NT2/D1 (cell line): ENCODE measurements around the gene UPF3B.

Experiments
- SUZ12 ChIP-seq: IDR thresholded peaks from 2 replicates; pipeline ENCODE4 v1.6.1; 2011; ENCODE audit not compliant: insufficient read length, insufficient read depth; ENCODE audit errors: extremely low read depth
- YY1 ChIP-seq: IDR thresholded peaks from 2 replicates; pipeline ENCODE4 v1.6.1; 2011; ENCODE audit not compliant: insufficient read length, insufficient read depth
- ZNF274 ChIP-seq: IDR thresholded peaks from 2 replicates; pipeline ENCODE4 v1.6.1; 2011; ENCODE audit warnings: mild to moderate bottlenecking, low read depth, low read length

GRCh38 chrX:119791437-119792231 lies 61.1 kb downstream of the UPF3B start, which contains the start of gene RPL39:
- no peak for TF ChIP-seq YY1
- TF ChIP-seq SUZ12, result no peak
- no peak for TF ChIP-seq ZNF274
